GM23338 (cell line): Measurements from ENCODE around the gene PHC2. TPM values are rescaled to one million over a fixed set of nuclear protein-coding genes. Genes with fewer than 3 reads are reported as not detected.

ENCODE experiments used
- ATAC-seq: fragments of 200-7000 bp; cut with Tn5 transposase; 3 replicates; pipeline ENCODE4 v1.9.1; 2020
- DNase-seq: peaks from one replicate; pipeline ENCODE4 v3.0.0-alpha.2; 2015; ENCODE audit warnings: low spot score
- H2AFZ ChIP-seq: fragments of 200-600 bp; sonication (generic); 2 replicates; pipeline ENCODE4 v1.8.0; 2016; ENCODE audit warnings: antibody characterized with exemption, mild to moderate bottlenecking, moderate library complexity
- H3F3A ChIP-seq: fragments of 200-600 bp; sonication (generic); replicated peaks from 2 replicates; pipeline ENCODE4 v1.8.0; 2017; ENCODE audit warnings: antibody characterized with exemption, mixed run types, low read depth
- H3K27ac ChIP-seq: fragments of 200-600 bp; sonication (generic); 2 replicates; pipeline ENCODE4 v1.6.1; 2016; ENCODE audit warnings: low read depth
- H3K27me3 ChIP-seq: fragments of 200-600 bp; sonication (generic); 2 replicates; pipeline ENCODE4 v1.8.0; 2016; ENCODE audit warnings: mild to moderate bottlenecking, mixed run types, moderate library complexity; ENCODE audit not compliant: insufficient read depth
- H3K36me3 ChIP-seq: fragments of 200-600 bp; sonication (generic); 2 replicates; pipeline ENCODE4 v1.8.0; 2016; ENCODE audit warnings: mild to moderate bottlenecking; ENCODE audit not compliant: insufficient read depth
- H3K4me1 ChIP-seq: fragments of 200-600 bp; sonication (generic); 2 replicates; pipeline ENCODE4 v1.8.0; 2016; ENCODE audit warnings: mild to moderate bottlenecking, moderate library complexity; ENCODE audit not compliant: insufficient read depth
- H3K4me2 ChIP-seq: fragments of 200-600 bp; sonication (generic); 2 replicates; pipeline ENCODE4 v1.7.1; 2017; ENCODE audit warnings: mixed run types
- H3K4me3 ChIP-seq: fragments of 200-600 bp; sonication (generic); 2 replicates; pipeline ENCODE4 v1.6.1; 2016; ENCODE audit warnings: mixed run types
- H3K79me2 ChIP-seq: fragments of 200-600 bp; sonication (generic); replicated peaks from 2 replicates; pipeline ENCODE4 v1.8.0; 2017; ENCODE audit warnings: mild to moderate bottlenecking; ENCODE audit not compliant: insufficient read depth
- H3K9me2 ChIP-seq: fragments of 200-600 bp; sonication (generic); 2 replicates; pipeline ENCODE4 v1.8.0; 2017; ENCODE audit not compliant: insufficient read depth
- H4K20me1 ChIP-seq: fragments of 200-600 bp; sonication (generic); replicated peaks from 2 replicates; pipeline ENCODE4 v1.8.0; 2017; ENCODE audit warnings: mild to moderate bottlenecking; ENCODE audit not compliant: insufficient read depth
- H3K27ac Mint-ChIP-seq: 2 replicates; pipeline ENCODE4 v1.8.0; 2020; ENCODE audit warnings: inconsistent platforms, mild to moderate bottlenecking, moderate library complexity, mixed read lengths
- H3K27me3 Mint-ChIP-seq: 3 replicates; pipeline ENCODE4 v1.8.0; 2022; ENCODE audit warnings: low read depth, mild to moderate bottlenecking, moderate library complexity, mixed read lengths, inconsistent platforms; ENCODE audit not compliant: insufficient read depth, poor library complexity
- H3K36me3 Mint-ChIP-seq: 3 replicates; pipeline ENCODE4 v1.8.0; 2021; ENCODE audit warnings: low read depth, mild to moderate bottlenecking, inconsistent platforms, moderate library complexity, mixed read lengths
- H3K4me1 Mint-ChIP-seq: 3 replicates; pipeline ENCODE4 v1.8.0; 2020; ENCODE audit warnings: mild to moderate bottlenecking, inconsistent platforms, mixed read lengths
- H3K4me3 Mint-ChIP-seq: 3 replicates; pipeline ENCODE4 v1.8.0; 2021; ENCODE audit warnings: moderate library complexity, mild to moderate bottlenecking, inconsistent platforms, mixed read lengths
- H3K9me3 Mint-ChIP-seq: 3 replicates; pipeline ENCODE4 v1.8.0; 2020; ENCODE audit warnings: moderate library complexity, mild to moderate bottlenecking, inconsistent platforms, mixed read lengths
- CTCF ChIP-seq, 2 experiments: fragments of 200-600 bp in 1 of 2; sonication (generic) in 1 of 2; conservative IDR thresholded peaks; 2 replicates each; pipeline versions ENCODE4 v1.5.1 to v1.6.1; 2016 to 2017; ENCODE audit warnings: antibody characterized with exemption in 2 of 2, low read depth in 2 of 2, mild to moderate bottlenecking in 2 of 2, moderate library complexity in 1 of 2
- EZH2 ChIP-seq: fragments of 200-600 bp; sonication (generic); IDR thresholded peaks from one replicate; pipeline ENCODE4 v1.8.0; 2017; ENCODE audit warnings: antibody characterized with exemption, mild to moderate bottlenecking, low read depth; ENCODE audit not compliant: unreplicated experiment
- EZH2phosphoT487 ChIP-seq: fragments of 200-600 bp; sonication (generic); IDR thresholded peaks from one replicate; pipeline ENCODE4 v1.8.1; 2018; ENCODE audit warnings: antibody characterized with exemption; ENCODE audit not compliant: unreplicated experiment
- NANOG ChIP-seq: IDR thresholded peaks from 2 replicates; pipeline ENCODE4 v1.6.1; 2016; ENCODE audit warnings: antibody characterized with exemption, borderline replicate concordance
- POLR2AphosphoS5 ChIP-seq: IDR thresholded peaks from 2 replicates; pipeline ENCODE4 v1.6.1; 2016; ENCODE audit warnings: antibody characterized with exemption, low read depth
- STAT1 ChIP-seq: IDR thresholded peaks from one replicate; pipeline ENCODE4 v1.6.1; 2016; ENCODE audit warnings: antibody characterized with exemption; ENCODE audit not compliant: unreplicated experiment
- ZNF462 ChIP-seq: fragments of 250-450 bp; sonication (Bioruptor Pico); IDR thresholded peaks from 2 replicates; pipeline ENCODE4 v1.5.0; 2020; ENCODE audit warnings: mild to moderate bottlenecking, moderate library complexity
- polyA plus RNA-seq: library from polyadenylated mRNA; unstranded; fragments of >200 nt; fragmentation: Nextera tagmentation; extraction: Ambion mirVana; gene quantifications from 2 replicates; pipeline ENCODE4 v1.2.1, GENCODE V29; 2016
- total RNA-seq: library from RNA; depleted of rRNA; stranded (reverse); fragments of >200 nt; shearing (Covaris generic); gene quantifications from 2 replicates; pipeline ENCODE4 v1.2.3, GENCODE V29; 2014

The PHC2 gene
- total and polyA plus RNA-seq, 2 experiments from 2014 or later = 1.7 to 7.3 TPM

GRCh38 chr1:33348194-33348593 lies 82.7 kb downstream of the PHC2 start:
- H3K27me3 ChIP-seq = peaks cover 94% of the 10 kb centered on the region
- Mint-ChIP-seq H3K4me1 (peaks cover 42% of the 10 kb centered on the region), H3K9me3 (no peaks in the 10 kb centered on the region), H3K27me3 (peaks cover 67% of the 10 kb centered on the region), H3K36me3 (no peaks in the 10 kb centered on the region; the same call in 2 of the 3 replicates), H3K4me3 (peak overlapping the region; percentile 65), H3K27ac (no peak overlapping the region)
- ATAC-seq (no peak), DNase-seq (no peak)
- H3K4me2 ChIP-seq = peak overlapping the region; percentile 81; the same call in 1 of the 2 replicates
- H2AFZ ChIP-seq = no peak overlapping the region
- no peaks in the 10 kb centered on the region for H3K36me3 ChIP-seq
- TF ChIP-seq STAT1 = no peak
- no peak for TF ChIP-seq POLR2AphosphoS5
- TF ChIP-seq CTCF (conservative IDR thresholded peaks at IDR 0.05; ENCODE audit: low read depth in 2 of 2) = no peak
- no peak for TF ChIP-seq ZNF462 (CRISPR knock-in tag)
- TF ChIP-seq EZH2phosphoT487 = no peak
- TF ChIP-seq NANOG = no peak
- peak; percentile 42 for TF ChIP-seq EZH2
- peaks cover 32% of the 10 kb centered on the region for H4K20me1 ChIP-seq
- H3K9me2 ChIP-seq = no peaks in the 10 kb centered on the region
- no peaks in the 10 kb centered on the region for H3K79me2 ChIP-seq
- H3K27ac ChIP-seq = no peak overlapping the region
- peaks cover 12% of the 10 kb centered on the region for H3F3A ChIP-seq
- peak overlapping the region; percentile 54; the same call in 1 of the 2 replicates for H3K4me3 ChIP-seq
- H3K4me1 ChIP-seq = peaks cover 25% of the 10 kb centered on the region
